WTC11 (cell line): Measurements from ENCODE around the gene LITAFD. TPM values are rescaled to one million over a fixed set of nuclear protein-coding genes. Genes with fewer than 3 reads are reported as not detected.

ENCODE experiments used
- ATAC-seq: fragments of 200-7000 bp; cut with Tn5 transposase; 2 replicates; pipeline ENCODE4 v1.10.0; 2021; ENCODE audit warnings: mild to moderate bottlenecking, moderate library complexity
- CTCF ChIA-PET: fragments of 300-600 bp; sonication (Branson Sonifier 250); formaldehyde crosslinking; loops from one replicate; lab custom pipeline; 2021; ENCODE audit warnings: antibody characterized with exemption; lab: Charles Lee
- POLR2A ChIA-PET: fragments of 350-600 bp; sonication (Branson Sonifier 250); formaldehyde crosslinking; loops from one replicate; lab custom pipeline; 2021; ENCODE audit warnings: antibody characterized with exemption; lab: Charles Lee
- DNase-seq: peaks from one replicate; pipeline ENCODE4 v3.0.0; 2021; ENCODE audit warnings: low spot score
- H3K27ac Mint-ChIP-seq: 2 replicates; pipeline ENCODE4 v1.8.0; 2021; ENCODE audit warnings: mixed read lengths
- H3K27me3 Mint-ChIP-seq: 2 replicates; pipeline ENCODE4 v1.8.0; 2021; ENCODE audit warnings: low read depth, mild to moderate bottlenecking, moderate library complexity, mixed read lengths
- H3K36me3 Mint-ChIP-seq: 2 replicates; pipeline ENCODE4 v1.8.0; 2021; ENCODE audit warnings: mixed read lengths
- H3K4me1 Mint-ChIP-seq: 2 replicates; pipeline ENCODE4 v1.8.0; 2022; ENCODE audit warnings: mixed read lengths
- H3K4me3 Mint-ChIP-seq: 2 replicates; pipeline ENCODE4 v1.8.0; 2021; ENCODE audit warnings: mild to moderate bottlenecking, moderate library complexity, mixed read lengths
- H3K9me3 Mint-ChIP-seq: 2 replicates; pipeline ENCODE4 v1.8.0; 2021; ENCODE audit warnings: mixed read lengths
- FOXJ3 ChIP-seq: sonication (generic); formaldehyde crosslinking; IDR thresholded peaks from 2 replicates; pipeline ENCODE4 v1.9.0; 2021; ENCODE audit warnings: missing genetic modification reagents, mild to moderate bottlenecking, borderline replicate concordance
- JUN ChIP-seq: sonication (generic); formaldehyde crosslinking; IDR thresholded peaks from 2 replicates; pipeline ENCODE4 v1.8.0; 2023; ENCODE audit warnings: mild to moderate bottlenecking, missing genetic modification reagents
- MXD4 ChIP-seq: fragments of 250-450 bp; sonication (Bioruptor Pico); IDR thresholded peaks from 2 replicates; pipeline ENCODE4 v1.8.0; 2021; ENCODE audit warnings: mild to moderate bottlenecking, moderate library complexity, borderline replicate concordance
- NR2C2 ChIP-seq: sonication (generic); formaldehyde crosslinking; IDR thresholded peaks from 2 replicates; pipeline ENCODE4 v1.8.0; 2022; ENCODE audit warnings: mild to moderate bottlenecking, missing genetic modification reagents
- OVOL2 ChIP-seq: fragments of 250-450 bp; sonication (Bioruptor Pico); IDR thresholded peaks from 2 replicates; pipeline ENCODE4 v1.9.0; 2021; ENCODE audit warnings: mild to moderate bottlenecking, borderline replicate concordance
- SP1 ChIP-seq: sonication (generic); formaldehyde crosslinking; conservative IDR thresholded peaks from 2 replicates; pipeline ENCODE4 v1.8.1; 2022; ENCODE audit warnings: missing genetic modification reagents
- ZBTB43 ChIP-seq: sonication (generic); formaldehyde crosslinking; IDR thresholded peaks from 2 replicates; pipeline ENCODE4 v1.8.1; 2023; ENCODE audit warnings: mild to moderate bottlenecking, missing genetic modification reagents
- ZNF138 ChIP-seq: sonication (generic); formaldehyde crosslinking; conservative IDR thresholded peaks from 2 replicates; pipeline ENCODE4 v1.8.1; 2022; ENCODE audit warnings: mild to moderate bottlenecking, moderate library complexity, missing genetic modification reagents
- ZNF219 ChIP-seq: sonication (generic); formaldehyde crosslinking; IDR thresholded peaks from 2 replicates; pipeline ENCODE4 v1.8.0; 2023; ENCODE audit warnings: missing genetic modification reagents, mild to moderate bottlenecking, borderline replicate concordance
- ZNF281 ChIP-seq: sonication (generic); formaldehyde crosslinking; IDR thresholded peaks from 2 replicates; pipeline ENCODE4 v1.8.0; 2023; ENCODE audit warnings: mild to moderate bottlenecking, missing genetic modification reagents
- ZNF512 ChIP-seq: sonication (generic); formaldehyde crosslinking; IDR thresholded peaks from 2 replicates; pipeline ENCODE4 v1.8.1; 2022; ENCODE audit warnings: missing genetic modification reagents, borderline replicate concordance
- total RNA-seq: library from RNA; stranded (reverse); gene quantifications from 3 replicates; pipeline ENCODE4 v1.2.3, GENCODE V29; 2021
- TF ChIP-seq, protein P1 (sequence below): sonication (generic); formaldehyde crosslinking; IDR thresholded peaks from 2 replicates; pipeline ENCODE4 v1.8.0; 2022; ENCODE audit warnings: missing genetic modification reagents
- TF ChIP-seq, protein P2 (sequence below): fragments of 250-450 bp; sonication (Bioruptor Pico); IDR thresholded peaks from 2 replicates; pipeline ENCODE4 v1.9.0; 2021; ENCODE audit warnings: moderate library complexity, mild to moderate bottlenecking, inconsistent platforms, borderline replicate concordance
- TF ChIP-seq, protein P3 (sequence below): sonication (generic); formaldehyde crosslinking; IDR thresholded peaks from 2 replicates; pipeline ENCODE4 v1.8.1; 2022; ENCODE audit warnings: low read depth, mild to moderate bottlenecking, moderate library complexity, missing genetic modification reagents, borderline replicate concordance
- TF ChIP-seq, protein P4 (sequence below): sonication (generic); formaldehyde crosslinking; IDR thresholded peaks from 2 replicates; pipeline ENCODE4 v1.8.1; 2023; ENCODE audit warnings: mild to moderate bottlenecking, moderate library complexity, missing genetic modification reagents
- TF ChIP-seq, protein P5 (sequence below): sonication (generic); formaldehyde crosslinking; conservative IDR thresholded peaks from 2 replicates; pipeline ENCODE4 v1.8.1; 2023; ENCODE audit warnings: mild to moderate bottlenecking, low read depth, missing genetic modification reagents, moderate library complexity
- TF ChIP-seq, protein P6 (sequence below): sonication (generic); formaldehyde crosslinking; IDR thresholded peaks from 2 replicates; pipeline ENCODE4 v1.8.0; 2022; ENCODE audit warnings: mild to moderate bottlenecking, missing genetic modification reagents

The LITAFD gene
- total RNA-seq, 1 experiment from 2014 or later, result not detected

DNA sequence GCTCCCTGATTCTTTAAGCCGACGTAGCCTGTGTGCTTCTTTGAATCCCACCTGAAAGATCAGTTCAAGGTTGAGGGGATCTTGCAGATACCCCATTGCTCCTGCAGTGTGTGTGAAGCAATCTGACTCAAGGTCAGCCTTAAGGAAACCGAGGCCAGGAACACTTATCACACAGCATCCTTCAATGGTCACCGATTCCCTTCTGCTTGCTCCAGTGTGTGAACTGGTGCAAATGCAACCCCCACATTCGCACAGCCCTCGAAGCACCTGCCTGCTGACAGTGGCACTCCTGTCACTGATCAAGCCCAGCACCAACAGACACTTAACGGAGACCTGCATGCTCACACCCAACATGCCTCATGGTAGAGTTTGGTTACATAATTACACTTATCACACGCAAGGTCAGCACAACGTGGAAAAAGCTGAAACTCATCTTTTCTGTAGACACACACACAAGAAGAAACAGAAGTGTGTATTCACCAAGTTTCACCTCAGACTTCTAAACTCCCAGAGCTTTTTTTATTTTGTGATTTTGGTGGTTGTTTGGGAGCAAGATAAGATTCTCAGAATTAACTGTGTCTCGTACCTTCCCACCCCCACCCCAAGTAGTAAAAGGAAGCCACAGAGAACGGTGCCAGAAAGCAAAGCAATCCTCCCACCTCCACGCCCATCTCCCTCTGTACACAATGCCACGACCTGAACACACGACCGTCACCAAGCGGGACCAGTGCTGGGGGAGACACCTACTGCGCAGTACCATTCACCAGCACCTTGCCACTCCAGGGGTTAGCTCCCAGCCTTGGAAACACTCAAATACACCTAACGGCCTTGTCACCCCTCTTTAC is 37.2 kb downstream of the LITAFD start:
- CTCF ChIA-PET, result interaction anchor here (2.6 to 3.2 kb wide), 2 partner anchors 17 to 89 kb away, joined by 6 to 14 read pairs; no protein-coding TSS in a partner anchor
- H3K4me1 Mint-ChIP-seq, result no peaks in the 10 kb centered on the region
- peak overlapping the region; percentile 39; the same call in 1 of the 2 replicates for H3K27ac Mint-ChIP-seq
- ATAC-seq (no peak), DNase-seq (no peak)
- no peaks in the 10 kb centered on the region for H3K9me3 Mint-ChIP-seq
- POLR2A ChIA-PET, result no interaction called here
- no peaks in the 10 kb centered on the region for H3K27me3 Mint-ChIP-seq
- peaks cover 86% of the 10 kb centered on the region for H3K36me3 Mint-ChIP-seq
- no peak overlapping the region for H3K4me3 Mint-ChIP-seq
- no peak for TF ChIP-seq NR2C2 (CRISPR knock-in tag)
- no peak for TF ChIP-seq FOXJ3 (CRISPR knock-in tag)
- TF ChIP-seq, protein P1, sequence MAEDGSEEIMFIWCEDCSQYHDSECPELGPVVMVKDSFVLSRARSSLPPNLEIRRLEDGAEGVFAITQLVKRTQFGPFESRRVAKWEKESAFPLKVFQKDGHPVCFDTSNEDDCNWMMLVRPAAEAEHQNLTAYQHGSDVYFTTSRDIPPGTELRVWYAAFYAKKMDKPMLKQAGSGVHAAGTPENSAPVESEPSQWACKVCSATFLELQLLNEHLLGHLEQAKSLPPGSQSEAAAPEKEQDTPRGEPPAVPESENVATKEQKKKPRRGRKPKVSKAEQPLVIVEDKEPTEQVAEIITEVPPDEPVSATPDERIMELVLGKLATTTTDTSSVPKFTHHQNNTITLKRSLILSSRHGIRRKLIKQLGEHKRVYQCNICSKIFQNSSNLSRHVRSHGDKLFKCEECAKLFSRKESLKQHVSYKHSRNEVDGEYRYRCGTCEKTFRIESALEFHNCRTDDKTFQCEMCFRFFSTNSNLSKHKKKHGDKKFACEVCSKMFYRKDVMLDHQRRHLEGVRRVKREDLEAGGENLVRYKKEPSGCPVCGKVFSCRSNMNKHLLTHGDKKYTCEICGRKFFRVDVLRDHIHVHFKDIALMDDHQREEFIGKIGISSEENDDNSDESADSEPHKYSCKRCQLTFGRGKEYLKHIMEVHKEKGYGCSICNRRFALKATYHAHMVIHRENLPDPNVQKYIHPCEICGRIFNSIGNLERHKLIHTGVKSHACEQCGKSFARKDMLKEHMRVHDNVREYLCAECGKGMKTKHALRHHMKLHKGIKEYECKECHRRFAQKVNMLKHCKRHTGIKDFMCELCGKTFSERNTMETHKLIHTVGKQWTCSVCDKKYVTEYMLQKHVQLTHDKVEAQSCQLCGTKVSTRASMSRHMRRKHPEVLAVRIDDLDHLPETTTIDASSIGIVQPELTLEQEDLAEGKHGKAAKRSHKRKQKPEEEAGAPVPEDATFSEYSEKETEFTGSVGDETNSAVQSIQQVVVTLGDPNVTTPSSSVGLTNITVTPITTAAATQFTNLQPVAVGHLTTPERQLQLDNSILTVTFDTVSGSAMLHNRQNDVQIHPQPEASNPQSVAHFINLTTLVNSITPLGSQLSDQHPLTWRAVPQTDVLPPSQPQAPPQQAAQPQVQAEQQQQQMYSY (CRISPR knock-in tag), result no peak
- no peak for TF ChIP-seq ZNF281 (CRISPR knock-in tag)
- TF ChIP-seq ZNF219, result no peak
- no peak for TF ChIP-seq ZNF138 (CRISPR knock-in tag)
- TF ChIP-seq ZNF512, result no peak
- TF ChIP-seq ZBTB43, result no peak
- TF ChIP-seq JUN (CRISPR knock-in tag), result no peak
- TF ChIP-seq, protein P2, sequence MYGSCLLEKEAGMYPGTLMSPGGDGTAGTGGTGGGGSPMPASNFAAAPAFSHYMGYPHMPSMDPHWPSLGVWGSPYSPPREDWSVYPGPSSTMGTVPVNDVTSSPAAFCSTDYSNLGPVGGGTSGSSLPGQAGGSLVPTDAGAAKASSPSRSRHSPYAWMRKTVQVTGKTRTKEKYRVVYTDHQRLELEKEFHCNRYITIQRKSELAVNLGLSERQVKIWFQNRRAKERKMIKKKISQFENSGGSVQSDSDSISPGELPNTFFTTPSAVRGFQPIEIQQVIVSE (CRISPR knock-in tag), result no peak
- TF ChIP-seq, protein P3, sequence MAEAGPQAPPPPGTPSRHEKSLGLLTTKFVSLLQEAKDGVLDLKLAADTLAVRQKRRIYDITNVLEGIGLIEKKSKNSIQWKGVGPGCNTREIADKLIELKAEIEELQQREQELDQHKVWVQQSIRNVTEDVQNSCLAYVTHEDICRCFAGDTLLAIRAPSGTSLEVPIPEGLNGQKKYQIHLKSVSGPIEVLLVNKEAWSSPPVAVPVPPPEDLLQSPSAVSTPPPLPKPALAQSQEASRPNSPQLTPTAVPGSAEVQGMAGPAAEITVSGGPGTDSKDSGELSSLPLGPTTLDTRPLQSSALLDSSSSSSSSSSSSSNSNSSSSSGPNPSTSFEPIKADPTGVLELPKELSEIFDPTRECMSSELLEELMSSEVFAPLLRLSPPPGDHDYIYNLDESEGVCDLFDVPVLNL (CRISPR knock-in tag), result no peak
- TF ChIP-seq SP1, result no peak
- no peak for TF ChIP-seq OVOL2 (CRISPR knock-in tag)
- TF ChIP-seq MXD4 (CRISPR knock-in tag), result no peak
- TF ChIP-seq, protein P4, sequence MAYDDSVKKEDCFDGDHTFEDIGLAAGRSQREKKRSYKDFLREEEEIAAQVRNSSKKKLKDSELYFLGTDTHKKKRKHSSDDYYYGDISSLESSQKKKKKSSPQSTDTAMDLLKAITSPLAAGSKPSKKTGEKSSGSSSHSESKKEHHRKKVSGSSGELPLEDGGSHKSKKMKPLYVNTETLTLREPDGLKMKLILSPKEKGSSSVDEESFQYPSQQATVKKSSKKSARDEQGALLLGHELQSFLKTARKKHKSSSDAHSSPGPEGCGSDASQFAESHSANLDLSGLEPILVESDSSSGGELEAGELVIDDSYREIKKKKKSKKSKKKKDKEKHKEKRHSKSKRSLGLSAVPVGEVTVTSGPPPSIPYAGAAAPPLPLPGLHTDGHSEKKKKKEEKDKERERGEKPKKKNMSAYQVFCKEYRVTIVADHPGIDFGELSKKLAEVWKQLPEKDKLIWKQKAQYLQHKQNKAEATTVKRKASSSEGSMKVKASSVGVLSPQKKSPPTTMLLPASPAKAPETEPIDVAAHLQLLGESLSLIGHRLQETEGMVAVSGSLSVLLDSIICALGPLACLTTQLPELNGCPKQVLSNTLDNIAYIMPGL (CRISPR knock-in tag), result no peak
- TF ChIP-seq, protein P5, sequence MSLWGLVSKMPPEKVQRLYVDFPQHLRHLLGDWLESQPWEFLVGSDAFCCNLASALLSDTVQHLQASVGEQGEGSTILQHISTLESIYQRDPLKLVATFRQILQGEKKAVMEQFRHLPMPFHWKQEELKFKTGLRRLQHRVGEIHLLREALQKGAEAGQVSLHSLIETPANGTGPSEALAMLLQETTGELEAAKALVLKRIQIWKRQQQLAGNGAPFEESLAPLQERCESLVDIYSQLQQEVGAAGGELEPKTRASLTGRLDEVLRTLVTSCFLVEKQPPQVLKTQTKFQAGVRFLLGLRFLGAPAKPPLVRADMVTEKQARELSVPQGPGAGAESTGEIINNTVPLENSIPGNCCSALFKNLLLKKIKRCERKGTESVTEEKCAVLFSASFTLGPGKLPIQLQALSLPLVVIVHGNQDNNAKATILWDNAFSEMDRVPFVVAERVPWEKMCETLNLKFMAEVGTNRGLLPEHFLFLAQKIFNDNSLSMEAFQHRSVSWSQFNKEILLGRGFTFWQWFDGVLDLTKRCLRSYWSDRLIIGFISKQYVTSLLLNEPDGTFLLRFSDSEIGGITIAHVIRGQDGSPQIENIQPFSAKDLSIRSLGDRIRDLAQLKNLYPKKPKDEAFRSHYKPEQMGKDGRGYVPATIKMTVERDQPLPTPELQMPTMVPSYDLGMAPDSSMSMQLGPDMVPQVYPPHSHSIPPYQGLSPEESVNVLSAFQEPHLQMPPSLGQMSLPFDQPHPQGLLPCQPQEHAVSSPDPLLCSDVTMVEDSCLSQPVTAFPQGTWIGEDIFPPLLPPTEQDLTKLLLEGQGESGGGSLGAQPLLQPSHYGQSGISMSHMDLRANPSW, result no peak
- TF ChIP-seq, protein P6, sequence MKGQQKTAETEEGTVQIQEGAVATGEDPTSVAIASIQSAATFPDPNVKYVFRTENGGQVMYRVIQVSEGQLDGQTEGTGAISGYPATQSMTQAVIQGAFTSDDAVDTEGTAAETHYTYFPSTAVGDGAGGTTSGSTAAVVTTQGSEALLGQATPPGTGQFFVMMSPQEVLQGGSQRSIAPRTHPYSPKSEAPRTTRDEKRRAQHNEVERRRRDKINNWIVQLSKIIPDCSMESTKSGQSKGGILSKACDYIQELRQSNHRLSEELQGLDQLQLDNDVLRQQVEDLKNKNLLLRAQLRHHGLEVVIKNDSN (CRISPR knock-in tag), result no peak
